Caki2 (cell line): Measurements from ENCODE around the gene BTBD9. TPM values are rescaled to one million over a fixed set of nuclear protein-coding genes. Genes with fewer than 3 reads are reported as not detected.

Source experiments
- DNase-seq: peaks from one replicate; pipeline ENCODE4 v3.0.0-alpha.2; 2015; ENCODE audit warnings: low read depth
- in situ Hi-C: cut with HindIII; loops from 2 replicates; pipeline ENCODE4 v1.10.0; 2016; ENCODE audit warnings: low sequenced_read_pairs, low pct_unique_long_range_greater_than_20kb, mixed read lengths
- total RNA-seq: library from RNA; depleted of rRNA; stranded (reverse); fragments of >200 nt; shearing (Covaris generic); gene quantifications from 2 replicates; pipeline ENCODE4 v1.2.3, GENCODE V29; 2014; ENCODE audit warnings: low replicate concordance

The BTBD9 gene
- total RNA-seq, 1 experiment from 2014 or later: 17.0 TPM

DNA sequence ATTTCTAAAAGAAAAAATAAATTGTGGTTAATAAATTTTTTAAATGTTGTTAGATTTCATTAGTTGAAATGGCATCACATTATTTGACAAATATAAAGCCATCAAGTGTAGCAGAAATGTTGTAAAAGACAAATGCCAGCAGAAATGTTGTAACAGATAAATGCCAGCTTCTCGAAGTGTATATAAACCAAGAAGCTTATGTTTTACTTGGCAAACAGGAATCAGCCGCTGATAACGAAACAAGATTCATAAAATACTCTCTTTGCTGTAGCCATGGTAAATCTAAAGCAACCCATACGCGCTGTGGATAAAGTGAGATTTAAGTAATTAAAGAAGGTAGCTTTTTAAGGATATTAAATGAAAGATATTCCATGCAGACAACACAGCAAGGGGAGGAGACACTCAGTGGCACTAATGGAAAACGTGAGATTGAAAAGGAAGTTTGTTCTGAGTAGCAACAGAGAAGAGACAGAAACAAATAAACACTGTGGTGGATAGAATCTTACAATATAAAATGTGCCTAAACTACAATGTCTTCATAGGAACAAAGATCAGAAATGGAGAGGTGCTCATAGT, 29.6 kb downstream of the BTBD9 start:
- in situ Hi-C loops: no loop called here
- no peak for DNase-seq

DNA sequence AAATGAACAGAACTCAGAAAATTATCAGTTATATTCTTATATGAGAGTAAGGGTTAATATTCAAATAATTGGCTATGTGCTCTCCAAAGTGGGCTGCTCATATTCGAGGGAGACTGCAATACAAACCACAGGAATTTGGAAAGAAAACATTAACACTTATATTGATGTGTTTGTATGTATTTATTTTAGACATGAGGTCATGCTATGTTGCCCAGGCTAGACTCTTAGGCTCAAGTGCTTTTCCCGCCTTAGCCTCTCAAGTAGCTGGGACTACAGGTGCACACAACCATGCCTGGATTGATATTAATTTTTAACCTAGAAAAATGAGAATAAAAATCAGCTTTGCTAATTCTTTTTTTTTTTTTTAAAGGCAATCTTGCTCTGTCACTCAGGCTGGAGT, 35.0 kb downstream of the BTBD9 start:
- in situ Hi-C loops: no loop called here
- DNase-seq: peak; percentile 37

DNA sequence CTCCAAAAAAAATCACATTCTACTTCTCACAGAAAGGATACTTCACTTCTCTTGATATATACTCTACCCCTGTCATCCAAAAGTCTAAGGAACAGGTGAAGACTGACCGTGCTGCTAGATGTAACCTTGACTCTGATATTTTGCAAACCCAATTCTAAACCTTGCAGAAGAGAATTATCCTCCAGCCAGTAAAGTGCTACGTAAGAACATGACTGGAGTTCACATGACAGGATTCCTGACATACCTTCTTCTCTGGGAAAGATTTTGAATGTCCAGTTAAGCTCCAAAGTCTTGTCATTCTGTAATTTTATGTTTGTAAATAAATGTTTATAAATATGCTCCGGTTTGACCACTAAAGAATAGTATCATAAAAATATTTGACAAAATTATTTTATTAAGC, 35.8 kb downstream of the BTBD9 start:
- peak; percentile 12 for DNase-seq
- in situ Hi-C loops: no loop called here

DNA sequence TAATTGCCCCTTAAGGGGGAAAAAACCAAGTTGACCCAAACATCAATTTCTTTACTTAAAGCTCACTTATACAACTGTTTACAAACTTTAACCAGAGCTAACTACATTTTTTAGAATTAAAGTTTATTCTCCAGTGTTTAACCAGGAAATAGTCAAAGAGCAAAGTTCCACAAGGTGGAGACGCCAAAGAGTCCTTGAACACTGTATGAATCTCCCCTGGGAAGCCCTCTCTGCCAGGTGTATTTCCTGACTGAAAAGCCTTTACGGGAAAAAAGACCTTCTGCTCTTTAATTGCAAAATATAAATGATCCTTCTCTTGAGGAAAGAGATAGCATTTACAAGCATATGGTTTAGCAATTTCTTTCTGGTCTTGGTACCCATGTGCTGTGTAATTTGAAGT, 36.2 kb downstream of the BTBD9 start:
- in situ Hi-C loops: no loop called here
- no peak for DNase-seq

DNA sequence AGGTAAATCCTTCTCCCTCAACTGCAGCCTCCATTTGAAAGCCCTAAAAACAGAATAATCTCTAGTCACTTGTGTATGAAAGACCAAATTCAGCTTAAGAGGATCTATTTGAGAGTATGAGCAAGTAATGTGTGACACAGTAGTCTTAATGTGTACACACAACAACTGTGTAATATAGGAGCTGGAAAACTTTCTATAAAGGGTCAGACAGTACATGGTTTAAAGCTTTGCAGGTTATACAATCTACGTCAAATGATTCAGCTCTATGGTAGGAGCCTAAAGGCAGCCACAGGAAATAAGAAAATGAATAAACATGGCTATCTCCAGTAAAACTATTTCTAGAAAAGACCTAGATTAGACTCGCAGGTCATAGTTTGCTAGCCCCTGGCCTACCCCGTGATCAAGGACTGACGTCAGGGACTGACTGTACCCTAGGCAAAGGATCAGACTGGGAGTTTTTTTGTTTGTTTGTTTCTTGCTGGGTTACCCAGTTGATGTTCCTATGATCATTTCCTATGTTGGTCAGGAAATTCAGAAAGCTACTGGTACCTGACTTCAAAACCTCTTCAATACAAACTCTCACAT, 39.7 kb downstream of the BTBD9 start:
- in situ Hi-C loops: no loop called here
- DNase-seq: no peak

GRCh38 chr6:38599261-38599660, 40.5 kb downstream of the BTBD9 start:
- no peak for DNase-seq
- in situ Hi-C loops: no loop called here

- in situ Hi-C loops: no loop called here
- DNase-seq: no peak
These were observed 45.6 kb downstream of the BTBD9 start for GRCh38 chr6:38593998-38594665.

DNA sequence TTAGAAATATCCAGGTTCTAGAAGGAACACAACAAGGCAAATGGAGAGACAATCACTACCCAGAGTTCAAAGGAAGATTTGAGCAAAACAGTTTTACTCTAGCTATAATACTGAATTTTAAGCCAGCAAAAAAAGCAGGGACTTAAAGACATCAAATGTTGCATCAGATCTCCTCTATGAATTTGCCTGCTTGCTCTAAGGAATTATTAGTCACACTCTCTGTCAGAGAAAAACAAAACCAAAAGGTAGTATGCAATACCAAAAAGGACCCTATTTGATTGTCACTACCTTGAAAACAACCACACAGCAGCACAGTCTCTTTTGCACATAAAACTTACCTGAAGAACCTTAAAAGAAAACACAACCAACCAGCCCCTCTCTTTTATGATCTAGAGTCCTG, 46.3 kb downstream of the BTBD9 start:
- DNase-seq: no peak
- in situ Hi-C loops: no loop called here

GRCh38 chr6:38591439-38591838, 48.3 kb downstream of the BTBD9 start:
- in situ Hi-C loops: no loop called here
- no peak for DNase-seq

- DNase-seq: no peak
- in situ Hi-C loops: no loop called here
These were observed 50.4 kb downstream of the BTBD9 start for GRCh38 chr6:38589367-38589720.

- DNase-seq: no peak
- in situ Hi-C loops: no loop called here
These were observed 50.9 kb downstream of the BTBD9 start for GRCh38 chr6:38588631-38589366.

DNA sequence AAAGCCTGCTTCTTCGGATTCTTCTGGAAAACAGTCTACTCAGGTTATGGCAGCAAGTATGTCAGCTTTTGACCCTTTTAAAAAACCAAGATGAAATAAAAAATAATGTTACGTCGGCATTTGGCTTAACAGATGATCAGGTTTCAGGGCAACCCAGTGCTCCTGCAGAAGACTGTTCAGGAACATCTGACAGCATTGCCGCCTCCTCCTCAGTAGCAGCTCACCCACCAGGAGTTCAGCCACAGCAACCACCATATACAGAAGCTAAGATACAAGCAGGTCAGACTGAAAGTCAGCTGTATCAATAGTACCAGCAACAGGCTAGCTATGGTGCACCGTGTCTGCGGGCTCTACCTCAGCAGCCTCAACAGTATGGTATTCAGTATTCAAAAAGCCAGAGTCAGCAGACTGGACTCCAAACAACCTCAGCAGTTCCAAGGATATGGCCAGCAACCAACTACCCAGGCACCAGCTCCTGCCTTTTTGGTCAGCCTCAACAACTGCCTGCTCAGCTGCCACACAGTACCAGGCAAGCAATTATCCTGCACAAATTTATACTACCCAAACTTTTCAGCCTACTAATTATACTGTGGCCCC, 51.9 kb downstream of the BTBD9 start:
- no peak for DNase-seq
- in situ Hi-C loops: no loop called here

DNA sequence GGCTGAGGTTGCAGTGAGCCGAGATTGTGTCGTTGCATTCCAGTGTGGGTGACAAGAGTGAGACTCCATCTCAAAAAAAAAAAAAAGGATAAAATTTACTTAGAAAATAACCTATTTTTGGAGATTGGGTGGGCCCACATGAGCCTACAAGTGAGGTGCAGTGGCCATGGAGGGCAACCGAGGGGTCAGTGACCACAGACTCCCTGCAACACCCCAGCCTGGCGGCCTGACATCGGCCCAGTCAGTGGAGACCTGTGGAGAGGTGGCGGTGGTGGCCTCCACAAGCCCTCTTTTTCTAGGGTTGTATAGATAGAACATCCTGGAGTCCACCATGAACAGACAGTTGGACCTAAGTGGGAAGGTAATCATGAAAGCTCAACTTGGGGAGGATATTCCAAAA, 52.7 kb downstream of the BTBD9 start:
- no peak for DNase-seq
- in situ Hi-C loops: no loop called here

DNA sequence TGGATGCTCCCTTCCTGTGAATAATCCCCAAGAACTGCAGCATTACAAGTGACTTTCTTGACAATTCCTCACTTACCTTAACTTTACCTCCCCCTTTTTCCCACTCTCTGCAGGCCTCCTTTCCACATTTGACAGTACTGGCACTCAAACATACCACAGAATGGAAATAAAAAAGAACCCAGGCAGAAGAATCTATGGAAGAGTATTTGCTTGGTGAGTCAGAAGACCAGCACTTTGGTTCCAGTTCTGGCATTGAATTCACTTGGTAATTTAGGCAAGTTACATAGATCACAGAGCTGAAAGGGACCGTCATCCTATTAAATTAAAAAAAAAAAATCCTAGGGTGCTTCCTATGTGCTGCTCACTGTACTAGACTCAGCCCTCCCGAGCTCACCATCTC, 55.0 kb downstream of the BTBD9 start:
- no peak for DNase-seq
- in situ Hi-C loops: no loop called here

GRCh38 chr6:38583523-38583922, 56.2 kb downstream of the BTBD9 start:
- no peak for DNase-seq
- in situ Hi-C loops: no loop called here

GRCh38 chr6:38580030-38580429, 59.7 kb downstream of the BTBD9 start:
- no peak for DNase-seq
- in situ Hi-C loops: no loop called here

DNA sequence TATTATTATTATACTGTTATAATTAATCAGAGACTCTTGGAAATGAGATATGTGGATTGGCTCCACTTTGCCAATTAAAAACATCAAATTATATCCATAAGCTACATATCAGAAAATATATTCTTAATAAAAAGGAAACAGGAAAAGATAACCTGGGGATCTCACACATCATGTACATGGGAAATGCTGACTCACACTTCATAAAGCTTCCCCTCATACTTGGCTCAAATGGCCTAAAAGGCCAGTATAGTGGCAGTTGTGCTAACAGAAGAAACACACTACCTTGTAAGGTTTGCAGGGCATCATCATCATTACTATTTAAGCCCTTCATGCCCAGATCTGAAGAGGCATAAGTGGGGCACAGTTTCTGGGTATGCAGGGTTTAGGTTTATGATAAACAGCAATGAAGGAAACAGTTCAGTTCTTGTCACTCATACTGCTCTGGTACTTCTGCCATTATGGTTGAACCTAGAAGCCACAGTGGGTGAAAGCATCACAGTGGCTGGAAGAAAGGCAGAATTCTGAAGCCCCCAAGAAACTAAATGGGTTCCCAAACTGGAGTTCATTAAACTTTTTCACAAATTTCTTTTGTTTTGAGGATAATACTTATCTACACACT, 60.6 kb downstream of the BTBD9 start:
- in situ Hi-C loops: no loop called here
- DNase-seq: no peak

GRCh38 chr6:38578075-38578474, 61.7 kb downstream of the BTBD9 start:
- DNase-seq: no peak
- in situ Hi-C loops: no loop called here

DNA sequence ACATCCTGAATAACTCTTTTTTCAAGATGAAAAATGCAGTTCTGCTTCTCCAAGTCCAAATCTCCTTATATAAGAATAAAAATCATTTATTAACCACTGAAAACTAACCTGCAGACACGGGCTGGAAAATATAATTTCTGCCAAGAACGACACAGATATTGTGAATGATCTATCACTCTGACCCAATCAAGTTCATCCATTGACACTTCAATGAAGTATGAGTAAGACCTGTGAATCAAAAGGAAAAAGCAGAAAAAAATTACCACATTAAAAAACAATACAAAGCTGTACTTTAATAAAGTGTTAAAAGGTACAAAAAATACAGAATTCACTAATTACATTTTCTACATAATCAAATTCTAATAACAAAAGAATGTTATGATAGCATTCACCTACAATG, 62.2 kb downstream of the BTBD9 start:
- in situ Hi-C loops: no loop called here
- DNase-seq: no peak
